ELR (cell line): ENCODE measurements around the gene ROPN1B.

Experiments used
- DNase-seq: peaks from one replicate; pipeline ENCODE4 v3.0.0-alpha.2; 2015; ENCODE audit warnings: low read depth

ROPN1B gene

DNA sequence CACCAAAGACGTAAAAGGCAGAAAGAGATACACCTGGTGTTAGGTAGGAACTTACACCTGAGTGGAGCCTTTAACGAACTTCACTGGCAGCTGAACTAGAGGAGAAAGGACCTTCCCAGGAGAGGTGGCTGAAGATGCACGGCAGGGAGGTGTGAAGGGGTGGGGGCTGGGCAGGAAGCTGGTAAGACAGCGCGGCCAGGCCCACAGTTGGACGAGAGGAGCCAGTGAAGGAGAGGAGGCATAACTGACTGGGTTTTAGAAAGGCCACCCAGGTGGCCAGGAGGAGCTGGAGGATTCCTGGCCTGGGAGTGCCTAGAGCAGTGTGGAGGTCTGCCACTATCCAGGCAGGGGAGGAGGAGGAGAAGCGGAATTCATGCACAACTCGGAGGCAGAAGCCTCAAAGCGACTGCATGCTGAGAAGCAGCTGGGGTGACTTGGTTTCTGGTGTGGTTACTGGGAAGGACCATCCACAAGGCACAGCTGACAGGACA is 63.0 kb downstream of the ROPN1B start:
- DNase-seq = no peak
